PC-3 (cell line): ENCODE measurements around the gene PRAMEF26. TPM values are rescaled to one million over a fixed set of nuclear protein-coding genes. Genes with fewer than 3 reads are reported as not detected.
"Not testable (repeated sequence)": the region's sequence is repeated elsewhere in the genome, so short reads cannot be mapped to it uniquely, and the experiment has no call there.

Experiments used
- ATAC-seq: fragments of 200-7000 bp; cut with Tn5 transposase; 2 replicates; pipeline ENCODE4 v1.9.1; 2020; ENCODE audit warnings: mild to moderate bottlenecking, moderate library complexity
- Bru-seq: library from RNA; stranded (reverse); fragments of 400-500 nt; gene quantifications from one replicate; lab custom pipeline; 2021; lab: Mats Ljungman, UMichigan
- BruChase-seq, 2 experiments: library from RNA; stranded (reverse); fragments of 400-500 nt; gene quantifications; one replicate each; lab custom pipeline; 2021; lab: Mats Ljungman, UMichigan
- BruUV-seq: library from RNA; stranded (reverse); fragments of 400-500 nt; replicated peaks from 2 replicates; lab custom pipeline; 2021; lab: Mats Ljungman, UMichigan
- CTCF ChIA-PET: fragments of 300-600 bp; sonication (Branson Sonifier 250); formaldehyde crosslinking; loops from one replicate; lab custom pipeline; 2022; ENCODE audit warnings: antibody characterized with exemption; lab: Charles Lee
- POLR2A ChIA-PET: fragments of 300-600 bp; sonication (Branson Sonifier 250); formaldehyde crosslinking; loops from one replicate; lab custom pipeline; 2022; ENCODE audit warnings: antibody characterized with exemption; ENCODE audit not compliant: unreplicated experiment; lab: Charles Lee
- DNase-seq: peaks from one replicate; pipeline ENCODE4 v3.0.0-alpha.2; 2015
- H2AFZ ChIP-seq: fragments of 300-600 bp; sonication (generic); 2 replicates; pipeline ENCODE4 v1.6.0; 2016; ENCODE audit warnings: antibody characterized with exemption, low read length
- H3F3A ChIP-seq: fragments of 300-600 bp; sonication (generic); one replicate; pipeline ENCODE4 v1.6.0; 2017; ENCODE audit warnings: antibody characterized with exemption, low read length, control low read depth, mild to moderate bottlenecking; ENCODE audit not compliant: unreplicated experiment
- H3K27ac ChIP-seq: fragments of 300-600 bp; sonication (generic); 2 replicates; pipeline ENCODE4 v1.5.1; 2016; ENCODE audit warnings: mild to moderate bottlenecking, low read length
- H3K27me3 ChIP-seq: fragments of 300-600 bp; sonication (generic); 2 replicates; pipeline ENCODE4 v1.6.1; 2016; ENCODE audit warnings: low read length, mixed read lengths
- H3K36me3 ChIP-seq: fragments of 300-600 bp; sonication (generic); 2 replicates; pipeline ENCODE4 v1.6.1; 2016; ENCODE audit warnings: low read depth, mixed run types, low read length, mixed read lengths
- H3K4me1 ChIP-seq: fragments of 300-600 bp; sonication (generic); 2 replicates; pipeline ENCODE4 v1.5.1; 2016; ENCODE audit warnings: low read length; ENCODE audit not compliant: insufficient read depth
- H3K4me2 ChIP-seq: fragments of 300-600 bp; sonication (generic); 2 replicates; pipeline ENCODE4 v1.6.0; 2016; ENCODE audit warnings: low read length
- H3K4me3 ChIP-seq: fragments of 300-600 bp; sonication (generic); 2 replicates; pipeline ENCODE4 v1.5.1; 2016; ENCODE audit warnings: mild to moderate bottlenecking, low read length, mixed read lengths
- H3K79me2 ChIP-seq: fragments of 300-600 bp; sonication (generic); 2 replicates; pipeline ENCODE4 v1.6.1; 2017; ENCODE audit warnings: low read length, mixed read lengths
- H3K9ac ChIP-seq: fragments of 300-600 bp; sonication (generic); 2 replicates; pipeline ENCODE4 v1.6.0; 2016; ENCODE audit warnings: mild to moderate bottlenecking, low read length
- H3K9me2 ChIP-seq: fragments of 300-600 bp; sonication (generic); replicated peaks from 2 replicates; pipeline ENCODE4 v1.6.1; 2016; ENCODE audit warnings: mixed run types, low read length, mixed read lengths
- H3K9me3 ChIP-seq: fragments of 300-600 bp; sonication (generic); 2 replicates; pipeline ENCODE4 v1.6.1; 2016; ENCODE audit warnings: low read length, mixed read lengths
- H4K20me1 ChIP-seq: fragments of 300-600 bp; sonication (generic); 2 replicates; pipeline ENCODE4 v1.6.1; 2016; ENCODE audit warnings: low read length, mixed read lengths
- intact Hi-C: fragments of 100-400 bp; cut with micrococcal nuclease; formaldehyde crosslinking; loops from 2 replicates; pipeline ENCODE4 v1.9.0; 2023
- long read RNA-seq: library from polyadenylated mRNA; unstranded; transcript quantifications from one replicate; pipeline ENCODE4 v2.0.0, GENCODE V29; 2021; ENCODE audit not compliant: unreplicated experiment
- total RNA-seq: library from RNA; depleted of rRNA; stranded (reverse); fragments of >200 nt; gene quantifications from 2 replicates; pipeline ENCODE4 v1.2.3, GENCODE V29; 2014; rRNA removed

The PRAMEF26 gene
- total RNA-seq (not detected in 2 replicates), Bru-seq, nascent RNA (not detected), BruChase-seq, experiment 1, labeled RNA remaining after a 6-hour chase (not detected), BruChase-seq, experiment 2, labeled RNA remaining after a 2-hour chase (not detected)
- long read RNA-seq, result 0 reads

DNA sequence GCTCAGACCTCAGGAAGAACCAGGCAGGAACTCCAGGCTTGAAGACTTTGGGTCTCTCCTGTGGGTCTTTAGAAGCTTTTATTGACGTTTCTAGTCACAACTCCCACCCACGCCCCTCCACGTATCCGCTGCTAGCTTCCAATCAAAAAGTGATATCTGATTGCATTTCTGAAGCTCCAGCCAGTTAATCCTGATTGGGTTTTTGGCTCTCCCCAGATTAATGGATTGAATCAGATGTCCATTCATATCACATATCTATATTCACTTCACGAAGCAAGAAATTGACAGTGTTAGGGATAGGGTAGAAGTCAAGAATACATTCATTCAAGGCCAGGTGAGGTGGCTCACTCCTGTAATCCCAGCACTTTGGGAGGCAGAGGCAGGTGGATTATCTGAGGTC, at the start of gene PRAMEF26:
TSS of gene PRAMEF26 (minus strand) at position 101 of the 400 bp plus-strand sequence. CDS start 2,914 bp downstream, outside the sequence.
- BruUV-seq, ATAC-seq, intact Hi-C loops, H3K4me3 ChIP-seq, H3K9me3 ChIP-seq, H4K20me1 ChIP-seq, H3K9ac ChIP-seq, H2AFZ ChIP-seq, POLR2A ChIA-PET, H3K4me1 ChIP-seq, H3K9me2 ChIP-seq, H3K36me3 ChIP-seq, H3K4me2 ChIP-seq, H3F3A ChIP-seq, H3K27ac ChIP-seq, DNase-seq, H3K79me2 ChIP-seq, H3K27me3 ChIP-seq, CTCF ChIA-PET: not testable (repeated sequence)

DNA sequence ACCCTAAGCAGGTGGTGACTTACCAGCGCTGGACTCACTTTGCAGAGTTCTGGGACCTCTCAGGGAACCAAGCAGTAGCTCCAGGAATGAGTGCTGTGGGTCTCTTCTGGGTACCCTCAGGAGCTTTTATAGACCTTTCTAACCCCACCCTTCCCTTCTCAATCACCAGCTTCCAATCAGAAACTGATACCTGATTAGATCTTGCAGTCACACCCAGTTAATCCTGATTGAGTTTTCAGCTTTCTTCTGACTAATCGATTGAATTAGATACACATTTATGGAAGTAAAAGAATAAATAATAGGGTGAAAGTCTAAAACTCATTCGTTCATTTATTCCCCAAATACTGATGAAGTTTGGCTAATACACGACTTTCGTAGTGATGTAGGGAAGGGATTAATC, 45.5 kb upstream of the PRAMEF26 start, which contains the start of gene PRAMEF13:
TSS of gene PRAMEF13 (minus strand) at position 101 of the 400 bp plus-strand sequence. CDS start 1,820 bp downstream, outside the sequence.
- DNase-seq, H3K9me3 ChIP-seq, ATAC-seq, intact Hi-C loops, H3K27me3 ChIP-seq, H3K9ac ChIP-seq, H2AFZ ChIP-seq, H3K4me2 ChIP-seq, H3K27ac ChIP-seq, POLR2A ChIA-PET, H3K79me2 ChIP-seq, CTCF ChIA-PET, H3F3A ChIP-seq, H3K9me2 ChIP-seq, BruUV-seq, H3K4me3 ChIP-seq, H4K20me1 ChIP-seq, H3K36me3 ChIP-seq, H3K4me1 ChIP-seq: not testable (repeated sequence)

DNA sequence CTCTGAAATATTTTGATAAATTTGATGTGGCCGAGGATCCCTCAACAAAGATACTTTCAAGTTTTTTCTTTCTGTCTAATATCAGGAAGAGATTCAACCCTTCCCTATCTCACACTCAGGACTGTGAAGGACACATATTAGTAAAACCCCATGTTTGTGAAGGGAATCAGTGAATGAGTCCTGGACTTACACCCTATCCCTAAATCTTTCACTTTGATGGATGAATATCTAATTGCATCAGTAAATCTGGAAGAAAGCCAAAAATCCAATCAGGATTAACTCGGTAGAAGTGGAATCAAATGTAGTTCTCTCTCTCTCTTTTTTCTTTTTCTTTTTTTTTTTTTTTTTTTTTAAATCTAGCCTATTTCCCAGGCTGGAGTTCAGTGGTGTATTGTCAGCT, 15.7 kb upstream of the PRAMEF26 start, which contains the start of gene PRAMEF9:
TSS of gene PRAMEF9 (plus strand) at position 301 of the 400 bp plus-strand sequence. CDS start 3,433 bp downstream, outside the sequence.
- H3K79me2 ChIP-seq, H3K9ac ChIP-seq, H3K4me3 ChIP-seq, H3K36me3 ChIP-seq, H3K9me3 ChIP-seq, H2AFZ ChIP-seq, H3K4me2 ChIP-seq, ATAC-seq, H3K27ac ChIP-seq, DNase-seq, H3K9me2 ChIP-seq, H4K20me1 ChIP-seq, H3F3A ChIP-seq, POLR2A ChIA-PET, CTCF ChIA-PET, intact Hi-C loops, BruUV-seq, H3K4me1 ChIP-seq, H3K27me3 ChIP-seq: not testable (repeated sequence)

GRCh38 chr1:13165531-13165930, 9.7 kb upstream of the PRAMEF26 start, which contains the start of gene HNRNPCL4:
TSS of gene HNRNPCL4 (minus strand) at chr1:13165631. CDS start at chr1:13165467, 164 bp downstream.
- H3K9ac ChIP-seq, intact Hi-C loops, DNase-seq, BruUV-seq, H3K9me2 ChIP-seq, H2AFZ ChIP-seq, ATAC-seq, POLR2A ChIA-PET, H3K4me2 ChIP-seq, H3F3A ChIP-seq, H4K20me1 ChIP-seq, CTCF ChIA-PET, H3K4me1 ChIP-seq, H3K9me3 ChIP-seq, H3K27me3 ChIP-seq, H3K36me3 ChIP-seq, H3K27ac ChIP-seq, H3K4me3 ChIP-seq, H3K79me2 ChIP-seq: not testable (repeated sequence)

DNA sequence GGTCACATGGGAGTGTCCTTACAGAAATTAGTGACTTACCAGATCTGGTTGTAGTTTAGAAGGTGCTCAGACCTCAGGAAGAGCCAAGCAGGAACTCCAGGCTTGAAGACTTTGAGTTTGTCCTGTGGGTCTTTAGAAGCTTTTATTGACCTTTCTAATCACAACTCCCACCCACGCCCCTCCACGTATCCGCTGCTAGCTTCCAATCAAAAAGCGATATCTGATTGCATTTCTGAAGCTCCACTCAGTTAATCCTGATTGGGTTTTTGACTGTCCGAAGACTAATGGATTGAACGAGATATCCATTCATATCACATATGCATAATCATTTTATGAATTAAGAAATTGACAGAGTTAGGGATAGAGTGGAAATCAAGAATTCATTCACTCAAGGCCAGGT, 39.1 kb downstream of the PRAMEF26 start, which contains the start of gene HNRNPCL2:
TSS of gene HNRNPCL2 (minus strand) at position 101 of the 400 bp plus-strand sequence. CDS start 454 bp downstream, outside the sequence.
- ATAC-seq, intact Hi-C loops: not testable (repeated sequence)

More for the DNA sequence above, 39.1 kb downstream of the PRAMEF26 start, which contains the start of gene HNRNPCL2:
- H4K20me1 ChIP-seq, H3K27me3 ChIP-seq, H3K9me3 ChIP-seq, H3K79me2 ChIP-seq, H3K36me3 ChIP-seq, CTCF ChIA-PET, H3K9me2 ChIP-seq, H3K9ac ChIP-seq, H3K4me2 ChIP-seq, H2AFZ ChIP-seq, DNase-seq, BruUV-seq, POLR2A ChIA-PET, H3K4me3 ChIP-seq, H3K27ac ChIP-seq, H3K4me1 ChIP-seq, H3F3A ChIP-seq: not testable (repeated sequence)
